H1 (cell line): ENCODE results near the gene FAM24B. TPM values are rescaled to one million over a fixed set of nuclear protein-coding genes. Genes with fewer than 3 reads are reported as not detected.

Experiments used
- CTCF ChIA-PET: fragments of 300-600 bp; sonication (Branson Sonifier 250); formaldehyde crosslinking; loops from one replicate; lab custom pipeline; 2021; ENCODE audit not compliant: partially characterized antibody; lab: Charles Lee
- POLR2A ChIA-PET: fragments of 300-600 bp; sonication (Branson Sonifier 250); formaldehyde crosslinking; loops from one replicate; lab custom pipeline; 2021; ENCODE audit warnings: inconsistent platforms; ENCODE audit not compliant: partially characterized antibody; lab: Charles Lee
- DNase-seq, 2 experiments: peaks; one replicate each; pipeline versions ENCODE4 v3.0.0 to v3.0.0-alpha.2; 2010 to 2022; ENCODE audit warnings: low spot score in 2 of 2, low read depth in 1 of 2, mixed read lengths in 1 of 2
- FAIRE-seq: peaks from 2 replicates; lab custom pipeline; 2011; peaks lifted over from hg19 to GRCh38; lab: Jason Lieb, UNC
- H2AFZ ChIP-seq: 2 replicates; pipeline ENCODE4 v1.8.1; 2012; ENCODE audit warnings: low read length, inconsistent platforms
- H2AK5ac ChIP-seq: 2 replicates; pipeline ENCODE4 v1.6.1; 2013; ENCODE audit warnings: low read depth, low read length
- H2BK120ac ChIP-seq: replicated peaks from 2 replicates; pipeline ENCODE3; 2013; ENCODE audit warnings: low read depth, low read length, inconsistent platforms
- H2BK12ac ChIP-seq: 2 replicates; pipeline ENCODE4 v1.6.1; 2013; ENCODE audit warnings: low read depth, low read length
- H2BK15ac ChIP-seq: 2 replicates; pipeline ENCODE4 v1.6.1; 2013; ENCODE audit warnings: low read length
- H2BK20ac ChIP-seq: 2 replicates; pipeline ENCODE4 v1.6.1; 2013; ENCODE audit warnings: low read length
- H2BK5ac ChIP-seq: 2 replicates; pipeline ENCODE4 v1.6.1; 2013; ENCODE audit warnings: low read depth, low read length
- H3K14ac ChIP-seq: 2 replicates; pipeline ENCODE4 v1.6.1; 2013; ENCODE audit warnings: inconsistent platforms; ENCODE audit not compliant: insufficient read length
- H3K18ac ChIP-seq: 2 replicates; pipeline ENCODE4 v1.6.1; 2013; ENCODE audit warnings: low read length; ENCODE audit errors: extremely low read depth
- H3K23ac ChIP-seq: 2 replicates; pipeline ENCODE4 v1.6.1; 2013; ENCODE audit warnings: inconsistent platforms; ENCODE audit not compliant: insufficient read length
- H3K23me2 ChIP-seq: 2 replicates; pipeline ENCODE4 v1.6.1; 2013; ENCODE audit warnings: low read depth, low read length
- H3K27ac ChIP-seq: 2 replicates; pipeline ENCODE4 v1.6.1; 2011; ENCODE audit warnings: low read depth, low read length, inconsistent platforms
- H3K27me3 ChIP-seq, 4 experiments: replicated peaks in 1 of 4; 1 replicate in 1 of 4; 2 replicates in 3 of 4; pipeline versions ENCODE4 v1.6.1 to v1.8.1; 2011 to 2013; ENCODE audit warnings: low read length in 3 of 4, mild to moderate bottlenecking in 3 of 4, inconsistent platforms in 2 of 4, mixed read lengths in 2 of 4, moderate library complexity in 1 of 4; ENCODE audit not compliant: control insufficient read depth in 3 of 4, insufficient read depth in 3 of 4; ENCODE audit errors: extremely low read depth in 1 of 4
- H3K36me3 ChIP-seq, 4 experiments: 2 replicates each; pipeline versions ENCODE4 v1.6.1 to v1.8.1; 2011 to 2013; ENCODE audit warnings: mild to moderate bottlenecking in 4 of 4, low read length in 3 of 4, moderate library complexity in 2 of 4, control low read depth in 1 of 4, inconsistent platforms in 1 of 4; ENCODE audit not compliant: insufficient read depth in 4 of 4, control insufficient read depth in 2 of 4
- H3K4ac ChIP-seq: replicated peaks from 2 replicates; pipeline ENCODE3; 2013; ENCODE audit warnings: low read length, low read depth, mixed read lengths, inconsistent platforms; ENCODE audit not compliant: insufficient read length
- H3K4me1 ChIP-seq, 4 experiments: replicated peaks in 1 of 4; 1 replicate in 1 of 4; 2 replicates in 3 of 4; pipeline versions ENCODE4 v1.6.1 to v1.8.1; 2011 to 2013; ENCODE audit warnings: low read length in 3 of 4, inconsistent platforms in 2 of 4, mixed read lengths in 1 of 4; ENCODE audit not compliant: insufficient read depth in 4 of 4, control insufficient read depth in 3 of 4
- H3K4me2 ChIP-seq, 2 experiments: 2 replicates each; pipeline versions ENCODE4 v1.6.1 to v1.8.1; 2011 to 2013; ENCODE audit warnings: low read depth in 2 of 2, low read length in 2 of 2, control low read depth in 1 of 2, inconsistent platforms in 1 of 2, mild to moderate bottlenecking in 1 of 2; ENCODE audit not compliant: insufficient read depth in 1 of 2
- H3K4me3 ChIP-seq, 4 experiments: fragments of 200-600, 300-600 bp in 1 of 4; sonication (generic), shearing (Covaris generic), sonication (Bioruptor Twin) in 1 of 4; 2 replicates each; pipeline versions ENCODE4 v1.5.1 to v1.8.1; 2011 to 2016; ENCODE audit warnings: low read length in 4 of 4, low read depth in 3 of 4, control low read depth in 2 of 4, inconsistent platforms in 2 of 4, mild to moderate bottlenecking in 2 of 4, mixed read lengths in 1 of 4, moderate library complexity in 1 of 4; ENCODE audit not compliant: insufficient read depth in 2 of 4; ENCODE audit errors: extremely low read depth in 1 of 4
- H3K56ac ChIP-seq: replicated peaks from 2 replicates; pipeline ENCODE3; 2013; ENCODE audit warnings: low read depth, mild to moderate bottlenecking, mixed read lengths, low read length, inconsistent platforms; ENCODE audit not compliant: insufficient read length
- H3K79me1 ChIP-seq: 2 replicates; pipeline ENCODE4 v1.6.1; 2013; ENCODE audit warnings: low read depth, low read length, control low read depth
- H3K79me2 ChIP-seq, 2 experiments: 2 replicates each; pipeline versions ENCODE4 v1.6.1 to v1.8.1; 2012 to 2013; ENCODE audit warnings: low read length in 2 of 2, mild to moderate bottlenecking in 2 of 2, inconsistent platforms in 1 of 2; ENCODE audit not compliant: insufficient read depth in 2 of 2, control insufficient read depth in 1 of 2
- H3K9ac ChIP-seq, 4 experiments: replicated peaks in 1 of 4; 1 replicate in 1 of 4; 2 replicates in 3 of 4; pipeline versions ENCODE4 v1.6.1 to v1.8.1; 2011 to 2013; ENCODE audit warnings: low read depth in 3 of 4, low read length in 3 of 4, control low read depth in 2 of 4, mild to moderate bottlenecking in 2 of 4, moderate library complexity in 2 of 4, inconsistent platforms in 1 of 4; ENCODE audit errors: extremely low read depth in 1 of 4
- H3K9me3 ChIP-seq, 2 experiments: 2 replicates each; pipeline versions ENCODE4 v1.6.1 to v1.8.1; 2012 to 2013; ENCODE audit warnings: mild to moderate bottlenecking in 2 of 2, moderate library complexity in 2 of 2, control low read depth in 1 of 2, inconsistent platforms in 1 of 2, low read depth in 1 of 2, low read length in 1 of 2, mixed read lengths in 1 of 2; ENCODE audit not compliant: insufficient read depth in 2 of 2
- H4K20me1 ChIP-seq, 2 experiments: replicated peaks in 1 of 2; 2 replicates each; pipeline versions ENCODE3 to v1.8.1; 2011 to 2013; ENCODE audit warnings: inconsistent platforms in 2 of 2, low read length in 2 of 2, mild to moderate bottlenecking in 1 of 2; ENCODE audit not compliant: insufficient read depth in 2 of 2, control insufficient read depth in 1 of 2
- H4K5ac ChIP-seq: 2 replicates; pipeline ENCODE4 v1.6.1; 2013; ENCODE audit warnings: low read length, low read depth, mixed read lengths, inconsistent platforms; ENCODE audit not compliant: insufficient read length
- H4K8ac ChIP-seq: 2 replicates; pipeline ENCODE4 v1.8.0; 2013; ENCODE audit warnings: mild to moderate bottlenecking, moderate library complexity, low read length, inconsistent platforms; ENCODE audit not compliant: insufficient read depth; ENCODE audit errors: extremely low read depth
- H4K91ac ChIP-seq: replicated peaks from 2 replicates; pipeline ENCODE3; 2013; ENCODE audit warnings: low read length, mixed read lengths, inconsistent platforms; ENCODE audit not compliant: insufficient read length
- JUND ChIP-seq: IDR thresholded peaks from 2 replicates; pipeline ENCODE4 v1.6.1; 2011; ENCODE audit warnings: mild to moderate bottlenecking, improper control_type of control experiment, low read length
- MAX ChIP-seq: IDR thresholded peaks from 2 replicates; pipeline ENCODE4 v1.6.1; 2012; ENCODE audit warnings: inconsistent platforms
- SIX5 ChIP-seq: IDR thresholded peaks from 2 replicates; pipeline ENCODE4 v1.6.1; 2011; ENCODE audit warnings: mild to moderate bottlenecking, low read depth, low read length
- WGBS, 2 experiments: shearing (Covaris generic) in 1 of 2; methylation state at CpG; one replicate each; pipeline versions ENCODE4 v1.1.6 to v1.1.7; 2013 to 2015; ENCODE audit warnings: low lambda C conversion rate in 2 of 2, mixed read lengths in 2 of 2, inconsistent platforms in 1 of 2, low coverage in 1 of 2, missing lambda C conversion rate in 1 of 2; ENCODE audit not compliant: insufficient replicate concordance in 2 of 2, insufficient coverage in 1 of 2, insufficient read length in 1 of 2; ENCODE audit errors: extremely low coverage in 1 of 2, missing lambda C conversion rate in 1 of 2; 5-methylcytosine and 5-hydroxymethylcytosine counted together
- polyA plus RNA-seq, 7 experiments: library from polyadenylated mRNA; depleted of rRNA in 3 of 7; stranded (reverse) in 5 of 7; unstranded in 2 of 7; fragments of >200 nt in 5 of 7; fragments of 200-250 nt in 2 of 7; gene quantifications; 1 replicate in 5 of 7; 2 replicates in 1 of 7; 4 replicates in 1 of 7; pipeline versions ENCODE4 v1.2.1 to v1.2.3, GENCODE V29; 2011 to 2013; ENCODE audit warnings: missing spikeins in 2 of 7, mixed read lengths in 2 of 7
- total RNA-seq: library from RNA; stranded (reverse); fragmentation: NEBNext Ultra II Directional; extraction: Animal tissue kit (Norgen Biotek cat#: 25700); gene quantifications from 2 replicates; pipeline ENCODE4 v1.2.1, GENCODE V29; 2021

FAM24B gene
- total and polyA plus RNA-seq, 2 of the 8 experiments (the other 6 are each of a cell fraction or from before 2014, with no cell fraction given) = 0.50 to 0.56 TPM

GRCh38 chr10:122849900-122850605 lies 29.3 kb downstream of the FAM24B start:
- no peak for FAIRE-seq
- no peaks in the 10 kb centered on the region for H3K23me2 ChIP-seq
- ChIA-PET POLR2A (no interaction called here), CTCF (interaction anchor here (0.6 to 1.6 kb wide), 4 partner anchors 9 to 54 kb away, joined by 3 to 6 read pairs (median 4); no protein-coding TSS in a partner anchor)
- H2BK20ac ChIP-seq = 0 out of 2 replicates have a peak overlapping the region, but pooled peaks have one; percentile 49
- H4K8ac ChIP-seq = no peak overlapping the region; the same call in 1 of the 2 replicates
- H4K20me1 ChIP-seq = no peaks in the 10 kb centered on the region
- H3K36me3 ChIP-seq = no peaks in the 10 kb centered on the region
- H2BK5ac ChIP-seq = 0 out of 2 replicates have a peak overlapping the region, but pooled peaks have one; percentile 3
- DNase-seq = no peak
- H2BK15ac ChIP-seq = no peak overlapping the region
- H3K56ac ChIP-seq = no peak overlapping the region
- peaks cover 0 to 11% (median 6%) of the 10 kb centered on the region in 4 experiments; a peak in 4 of 7 replicates for H3K4me1 ChIP-seq
- no peak overlapping the region for H3K18ac ChIP-seq
- H3K9me3 ChIP-seq = no peaks in the 10 kb centered on the region
- no peaks in the 10 kb centered on the region for H3K27me3 ChIP-seq
- H3K4me3 ChIP-seq = no peak overlapping the region
- no peak overlapping the region for H3K4ac ChIP-seq
- 90% methylated on average over 12 of the region's 12 CpGs; no CpG with 5 or more reads in 1 of the 2 experiments for WGBS, 2 experiments
- H3K9ac ChIP-seq = no peak overlapping the region
- peak overlapping the region; percentile 38 for H4K91ac ChIP-seq
- H3K14ac ChIP-seq = no peak overlapping the region
- no peak overlapping the region for H4K5ac ChIP-seq
- no peak overlapping the region for H3K4me2 ChIP-seq
- H2AFZ ChIP-seq = no peak overlapping the region
- H3K23ac ChIP-seq = no peak overlapping the region
- no peak overlapping the region for H2BK120ac ChIP-seq
- H2AK5ac ChIP-seq = no peak overlapping the region
- no peaks in the 10 kb centered on the region for H3K79me2 ChIP-seq
- H3K79me1 ChIP-seq = no peaks in the 10 kb centered on the region
- no peak for TF ChIP-seq SIX5
- no peak for TF ChIP-seq JUND
- TF ChIP-seq MAX = 0 out of 2 replicates have a peak, but pooled peaks have one; percentile 31
- peak overlapping the region; percentile 11; the same call in 1 of the 2 replicates for H2BK12ac ChIP-seq
- no peak overlapping the region for H3K27ac ChIP-seq
